ENCODE measurements around the gene ST6GALNAC5.

- TF ChIP-seq EZH2phosphoT487 (IDR thresholded peaks at IDR 0.05; ENCODE audit: insufficient read depth, low read depth) (no peak), EZH2 (IDR thresholded peaks at IDR 0.05; ENCODE audit: insufficient read depth, poor library complexity, severe bottlenecking) (no peak)
Measured at GRCh38 chr1:77038000-77038399, 170.7 kb downstream of the ST6GALNAC5 start.
